G401 (cell line): ENCODE measurements around the gene CCDC60. TPM values are rescaled to one million over a fixed set of nuclear protein-coding genes. Genes with fewer than 3 reads are reported as not detected.
"Not testable (repeated sequence)": the region's sequence is repeated elsewhere in the genome, so short reads cannot be mapped to it uniquely, and the experiment has no call there.

Experiments used
- DNase-seq: peaks from one replicate; pipeline ENCODE4 v3.0.0-alpha.2; 2015; ENCODE audit warnings: low spot score
- in situ Hi-C: cut with HindIII; loops from 2 replicates; pipeline ENCODE4 v1.10.0; 2016; ENCODE audit warnings: low sequenced_read_pairs, mixed read lengths
- total RNA-seq: library from RNA; depleted of rRNA; stranded (reverse); fragments of >200 nt; shearing (Covaris generic); gene quantifications from 2 replicates; pipeline ENCODE4 v1.2.3, GENCODE V29; 2014

CCDC60 gene
- total RNA-seq, 1 experiment from 2014 or later = not detected

DNA sequence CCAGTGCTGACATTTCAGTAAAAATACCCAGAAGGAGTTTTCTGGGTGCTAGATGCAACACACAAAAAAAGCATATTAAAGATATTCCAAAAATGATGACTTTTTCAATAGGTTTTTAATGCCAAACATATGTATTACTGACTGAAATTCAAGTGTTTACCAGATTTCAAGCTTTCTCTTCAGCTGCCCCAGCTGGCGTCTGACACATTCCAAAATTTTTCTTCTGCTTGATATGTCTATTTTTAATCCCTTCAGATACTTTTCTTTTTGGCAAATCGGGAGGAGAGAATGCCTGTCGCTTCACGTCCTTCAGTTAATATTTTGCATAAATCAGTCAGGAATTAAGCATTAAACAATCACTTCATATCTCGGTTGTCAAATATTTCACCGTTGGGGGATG, 7.1 kb upstream of the CCDC60 start:
- in situ Hi-C loops = no loop called here

GRCh38 chr12:119328111-119328510, 6.4 kb upstream of the CCDC60 start:
- in situ Hi-C loops = no loop called here
- DNase-seq = no peak

More for the DNA sequence above, 7.1 kb upstream of the CCDC60 start:
- DNase-seq = no peak

- in situ Hi-C loops = no loop called here
These were observed 4.2 kb downstream of the CCDC60 start for GRCh38 chr12:119338593-119339363.

DNA sequence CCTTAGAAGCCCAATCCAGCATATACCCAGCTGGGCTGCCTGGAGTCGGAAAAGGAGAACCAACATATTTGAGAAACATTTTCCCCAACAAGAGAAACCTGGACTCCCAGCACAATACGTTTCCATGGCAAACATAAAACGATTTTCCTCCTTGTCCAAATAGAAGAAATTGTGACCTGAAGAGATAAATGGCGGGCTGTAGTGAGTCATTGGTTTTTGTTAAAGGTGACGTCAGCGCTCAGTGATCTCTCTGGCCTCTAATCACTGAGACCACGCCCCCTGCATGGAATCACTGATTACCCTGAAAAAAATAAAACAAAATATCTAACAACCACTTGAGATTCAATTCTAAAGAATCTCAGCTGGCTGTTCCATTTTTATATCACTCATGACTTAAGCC, 6.0 kb downstream of the CCDC60 start:
- in situ Hi-C loops = no loop called here
- DNase-seq = no peak

More at GRCh38 chr12:119338593-119339363, 4.2 kb downstream of the CCDC60 start:
- no peak for DNase-seq

- in situ Hi-C loops = no loop called here
These were observed 6.5 kb downstream of the CCDC60 start for GRCh38 chr12:119341020-119341419.

DNA sequence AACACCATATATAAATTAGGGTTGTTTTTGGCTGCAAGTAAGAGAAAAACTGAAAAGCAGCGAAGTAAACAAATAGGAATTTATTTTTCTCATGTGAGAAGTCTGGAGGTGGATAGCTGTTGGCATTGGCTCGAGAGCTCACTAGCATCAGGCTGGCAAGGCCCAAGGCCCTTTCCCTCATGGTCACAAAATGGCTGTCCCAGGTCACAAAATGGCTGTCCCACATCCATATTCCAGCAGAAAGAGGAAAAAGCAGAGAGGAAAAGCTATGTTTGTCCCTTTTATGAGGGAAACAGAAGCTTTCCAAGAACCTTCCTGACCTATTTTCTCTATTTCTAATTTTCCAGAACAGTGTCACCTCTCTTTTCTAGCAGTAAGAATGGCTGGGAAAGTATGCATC, 7.5 kb downstream of the CCDC60 start:
- in situ Hi-C loops = no loop called here
- DNase-seq = no peak

More at GRCh38 chr12:119341020-119341419, 6.5 kb downstream of the CCDC60 start:
- no peak for DNase-seq

- DNase-seq = no peak
- in situ Hi-C loops = no loop called here
These were observed 8.6 kb downstream of the CCDC60 start for GRCh38 chr12:119343130-119343529.

GRCh38 chr12:119354172-119354571, 19.6 kb downstream of the CCDC60 start:
- in situ Hi-C loops = no loop called here
- no peak for DNase-seq

- in situ Hi-C loops, DNase-seq: not testable (repeated sequence)
These were observed 25.8 kb downstream of the CCDC60 start for GRCh38 chr12:119360366-119360765.

- no peak for DNase-seq
- in situ Hi-C loops = no loop called here
These were observed 28.5 kb downstream of the CCDC60 start for GRCh38 chr12:119363037-119363436.

- in situ Hi-C loops = no loop called here
- no peak for DNase-seq
These were observed 29.0 kb downstream of the CCDC60 start for GRCh38 chr12:119363490-119363889.

DNA sequence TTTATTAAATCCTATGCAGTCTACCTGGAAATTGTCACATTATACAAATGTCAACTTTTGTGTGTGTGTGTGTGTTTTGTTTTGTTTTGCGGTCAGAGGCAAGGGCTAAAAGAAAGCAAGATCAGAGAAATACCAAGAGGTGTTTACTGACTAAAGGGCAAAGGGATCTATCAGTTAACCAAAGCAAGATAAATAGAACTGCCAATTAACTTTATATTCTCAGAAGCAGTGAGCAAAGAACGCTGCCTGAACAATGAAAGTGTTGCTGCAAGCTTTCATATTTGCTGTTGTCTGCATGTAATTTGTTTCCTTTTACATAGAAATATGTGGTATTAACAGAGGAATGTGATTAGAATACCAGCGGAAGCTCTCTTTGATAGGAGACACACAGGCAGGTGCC, 30.9 kb downstream of the CCDC60 start:
- no peak for DNase-seq
- in situ Hi-C loops = no loop called here

GRCh38 chr12:119366007-119366406, 31.5 kb downstream of the CCDC60 start:
- no peak for DNase-seq
- in situ Hi-C loops = no loop called here

DNA sequence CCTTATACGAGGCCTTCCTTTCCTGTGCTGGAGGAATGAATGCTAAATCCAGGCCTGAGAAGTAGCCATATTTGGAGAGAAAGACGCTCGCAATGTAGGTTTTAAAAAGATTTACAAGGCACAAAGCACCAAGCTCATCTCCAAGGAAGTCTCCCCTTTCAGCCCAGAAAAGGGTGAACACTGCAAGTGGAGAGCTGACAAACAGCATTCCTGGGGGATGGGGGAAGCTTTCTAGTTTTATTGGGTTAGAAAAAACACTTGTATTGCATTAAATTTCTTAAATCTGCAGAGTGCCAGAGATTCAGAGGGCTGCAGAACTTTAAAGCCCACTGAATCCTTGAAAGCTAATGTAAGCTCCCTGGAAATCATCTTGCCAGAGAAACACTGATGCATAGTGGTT, 34.6 kb downstream of the CCDC60 start:
- no peak for DNase-seq
- in situ Hi-C loops = no loop called here

DNA sequence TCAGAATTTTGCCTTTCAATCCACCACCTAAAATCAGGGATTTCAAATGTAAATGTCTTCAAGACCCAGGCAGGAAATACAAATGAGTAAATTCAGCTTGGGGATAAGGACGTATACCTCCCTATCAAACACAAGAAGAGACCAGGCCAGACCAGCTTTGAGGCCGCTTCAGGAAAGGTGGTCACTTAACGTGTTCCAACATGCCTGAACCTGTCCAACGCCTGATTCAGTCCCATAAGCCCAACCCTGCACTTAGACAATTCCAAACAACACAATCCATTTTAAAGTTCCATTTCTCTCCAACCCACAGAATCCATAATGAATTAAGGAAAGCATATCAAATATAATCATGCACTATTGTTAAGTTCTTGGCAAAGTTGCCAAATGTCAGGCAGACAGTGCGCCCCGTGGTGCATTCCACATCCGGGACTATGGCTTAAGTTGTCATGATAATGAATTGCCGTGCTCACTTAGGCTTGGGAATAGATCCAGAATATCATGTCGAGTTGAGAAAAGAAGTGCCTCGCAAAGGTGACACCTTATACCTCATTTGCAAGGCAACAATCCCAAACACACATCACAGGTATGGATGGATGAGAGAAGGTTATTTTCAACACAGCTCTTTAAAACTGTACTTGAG, 35.5 kb downstream of the CCDC60 start:
- in situ Hi-C loops = no loop called here
- no peak for DNase-seq

DNA sequence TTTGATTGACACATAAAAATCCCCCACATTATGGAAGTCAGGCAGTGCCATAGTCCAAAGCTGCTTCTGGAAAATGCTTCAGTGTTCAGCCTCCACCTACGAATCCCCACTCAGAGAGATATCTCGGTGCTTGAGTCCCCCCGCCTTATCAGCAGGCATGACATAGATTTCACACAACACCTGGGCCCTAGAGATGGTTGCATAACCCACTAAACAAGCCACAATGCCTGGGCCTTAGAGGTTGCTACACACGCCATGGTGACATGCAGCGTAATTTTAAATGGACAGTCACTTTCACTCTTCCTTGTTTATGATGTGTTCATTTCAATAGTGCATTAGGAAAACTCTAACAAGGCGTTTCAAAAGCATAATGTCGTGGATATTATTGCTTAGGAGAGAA, 38.0 kb downstream of the CCDC60 start:
- no peak for DNase-seq
- in situ Hi-C loops = no loop called here

- in situ Hi-C loops = no loop called here
- DNase-seq = no peak
These were observed 38.5 kb downstream of the CCDC60 start for GRCh38 chr12:119373001-119373400.

DNA sequence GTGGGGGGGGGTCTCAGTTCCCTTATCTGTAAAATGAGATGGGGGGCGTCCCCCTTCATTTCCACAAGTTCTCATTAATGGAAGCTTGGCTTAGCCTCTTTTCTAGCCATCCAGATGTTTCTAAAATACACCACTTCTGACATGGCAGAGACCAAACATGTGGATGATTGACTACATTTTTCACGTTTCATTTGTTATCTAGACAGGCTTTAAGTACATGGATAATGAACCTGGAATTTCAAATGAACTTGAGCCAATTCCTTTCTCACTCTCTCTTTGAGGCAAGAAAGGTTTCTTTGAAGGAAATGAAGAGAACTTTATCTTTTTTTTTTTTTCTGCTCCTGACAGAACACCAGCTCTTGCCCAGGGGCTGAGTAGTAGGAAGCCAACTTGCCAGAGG, 39.1 kb downstream of the CCDC60 start:
- in situ Hi-C loops = no loop called here

GRCh38 chr12:119374635-119375034, 40.1 kb downstream of the CCDC60 start:
- DNase-seq = no peak
- in situ Hi-C loops = no loop called here

More for the DNA sequence above, 39.1 kb downstream of the CCDC60 start:
- DNase-seq = no peak

DNA sequence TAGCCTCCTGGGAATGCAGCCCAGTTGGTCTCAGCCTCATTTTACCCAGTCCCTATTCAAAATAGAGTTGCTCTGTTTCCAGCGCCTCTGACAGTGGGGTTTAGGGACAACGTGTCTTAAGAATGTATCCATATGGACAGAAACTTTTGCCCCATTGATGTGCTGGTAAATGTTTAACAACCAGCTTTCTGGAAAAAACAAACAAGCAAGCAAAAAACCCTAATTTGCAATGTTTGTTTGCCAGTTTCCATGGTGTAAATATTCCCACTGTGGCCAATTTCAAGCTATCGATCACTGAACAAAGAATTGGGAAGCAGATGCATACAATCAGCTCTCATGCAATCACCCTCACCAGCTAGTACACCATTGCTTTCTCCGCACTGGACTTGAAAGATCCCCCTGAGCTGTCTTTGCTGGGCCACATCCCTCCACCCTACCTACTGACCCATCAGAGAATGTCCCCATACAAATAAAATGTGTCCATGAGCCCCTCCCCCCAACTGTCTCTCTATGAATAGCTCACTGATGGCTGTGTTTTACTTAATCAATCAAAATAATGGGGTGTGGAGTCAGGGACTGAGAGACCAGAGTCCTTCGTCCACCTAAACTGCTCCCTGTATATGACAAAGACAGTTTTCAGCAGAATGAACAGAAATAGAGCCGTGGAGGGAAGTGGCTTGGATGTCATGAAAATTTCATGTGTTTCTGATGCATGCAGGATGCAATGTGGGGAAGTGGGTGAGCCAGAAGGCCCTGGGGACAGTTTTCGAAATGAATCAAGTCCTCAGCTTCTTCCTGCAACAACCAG, 40.8 kb downstream of the CCDC60 start:
- DNase-seq = peak; percentile 1
- in situ Hi-C loops = no loop called here
